Measurements from ENCODE around the gene ESR2.

The ESR2 gene

GRCh38 chr14:64126548-64126947 is 167.6 kb downstream of the ESR2 start:
- TF ChIP-seq EZH2phosphoT487 (conservative IDR thresholded peaks at IDR 0.05; ENCODE audit: low read length) (no peak), CTCF (IDR thresholded peaks at IDR 0.05; ENCODE audit: insufficient read depth, low read length, poor library complexity, severe bottlenecking) (no peak)
- Histone ChIP-seq H3K4me3 (ENCODE audit: insufficient read depth, low read length, poor library complexity, severe bottlenecking) (no peak overlapping the region), H3F3A (ENCODE audit: insufficient read depth) (no peaks in the 10 kb centered on the region), H3K79me2 (ENCODE audit: insufficient read depth, low read length) (no peaks in the 10 kb centered on the region), H4K20me1 (ENCODE audit: low read depth, low read length) (no peaks in the 10 kb centered on the region), H2AFZ (ENCODE audit: low read depth, low read length, severe bottlenecking) (no peak overlapping the region), H3K36me3 (ENCODE audit: low read length) (peaks cover 65% of the 10 kb centered on the region), H3K9me3 (ENCODE audit: insufficient read depth, low read length) (no peaks in the 10 kb centered on the region), H3K9me2 (replicated peaks; ENCODE audit: insufficient read depth, low read length) (no peaks in the 10 kb centered on the region), H3K4me2 (ENCODE audit: low read depth, low read length, poor library complexity, severe bottlenecking) (no peak overlapping the region), H3K27me3 (ENCODE audit: low read length) (no peaks in the 10 kb centered on the region), H3K27ac (ENCODE audit: low read depth, low read length) (no peak overlapping the region), H3K9ac (ENCODE audit: low read length) (no peak overlapping the region)

GRCh38 chr14:64125270-64125669 is 168.9 kb downstream of the ESR2 start:
- H3K36me3 ChIP-seq (ENCODE audit: low read length): peaks cover 63% of the 10 kb centered on the region
- no peak overlapping the region for H3K4me2 ChIP-seq (ENCODE audit: low read depth, low read length, poor library complexity, severe bottlenecking)
- H2AFZ ChIP-seq (ENCODE audit: low read depth, low read length, severe bottlenecking): no peak overlapping the region
- H3K27me3 ChIP-seq (ENCODE audit: low read length): no peaks in the 10 kb centered on the region
- H3K79me2 ChIP-seq (ENCODE audit: insufficient read depth, low read length): no peaks in the 10 kb centered on the region
- no peak overlapping the region for H3K9ac ChIP-seq (ENCODE audit: low read length)
- H3K4me3 ChIP-seq (ENCODE audit: insufficient read depth, low read length, poor library complexity, severe bottlenecking): no peak overlapping the region
- TF ChIP-seq EZH2phosphoT487 (conservative IDR thresholded peaks at IDR 0.05; ENCODE audit: low read length) (no peak), CTCF (IDR thresholded peaks at IDR 0.05; ENCODE audit: insufficient read depth, low read length, poor library complexity, severe bottlenecking) (no peak)
- no peaks in the 10 kb centered on the region for H4K20me1 ChIP-seq (ENCODE audit: low read depth, low read length)
- no peaks in the 10 kb centered on the region for H3F3A ChIP-seq (ENCODE audit: insufficient read depth)
- no peaks in the 10 kb centered on the region for H3K9me2 ChIP-seq (replicated peaks; ENCODE audit: insufficient read depth, low read length)
- H3K9me3 ChIP-seq (ENCODE audit: insufficient read depth, low read length): no peaks in the 10 kb centered on the region
- H3K27ac ChIP-seq (ENCODE audit: low read depth, low read length): no peak overlapping the region

- Histone ChIP-seq H3K27me3 (ENCODE audit: low read length) (no peaks in the 10 kb centered on the region), H3K9me3 (ENCODE audit: insufficient read depth, low read length) (no peaks in the 10 kb centered on the region), H3K4me2 (ENCODE audit: low read depth, low read length, poor library complexity, severe bottlenecking) (no peak overlapping the region), H3K27ac (ENCODE audit: low read depth, low read length) (no peak overlapping the region), H3K9ac (ENCODE audit: low read length) (no peak overlapping the region), H3K79me2 (ENCODE audit: insufficient read depth, low read length) (no peaks in the 10 kb centered on the region), H3F3A (ENCODE audit: insufficient read depth) (no peaks in the 10 kb centered on the region), H3K4me3 (ENCODE audit: insufficient read depth, low read length, poor library complexity, severe bottlenecking) (no peak overlapping the region), H4K20me1 (ENCODE audit: low read depth, low read length) (no peaks in the 10 kb centered on the region), H3K36me3 (ENCODE audit: low read length) (peaks cover 61% of the 10 kb centered on the region), H2AFZ (ENCODE audit: low read depth, low read length, severe bottlenecking) (no peak overlapping the region), H3K9me2 (replicated peaks; ENCODE audit: insufficient read depth, low read length) (no peaks in the 10 kb centered on the region)
- TF ChIP-seq EZH2phosphoT487 (conservative IDR thresholded peaks at IDR 0.05; ENCODE audit: low read length) (no peak), CTCF (IDR thresholded peaks at IDR 0.05; ENCODE audit: insufficient read depth, low read length, poor library complexity, severe bottlenecking) (no peak)
These were observed 170.8 kb downstream of the ESR2 start for GRCh38 chr14:64123241-64123822.

Measured in SU-DHL-6 (cell line).